GM08714 (cell line): ENCODE measurements around the gene CCL8.

Source experiments
- H3K4me3 ChIP-seq: fragments of 200-500 bp; sonication (Bioruptor generic); 2 replicates; pipeline ENCODE4 v1.5.1; 2014; ENCODE audit warnings: mild to moderate bottlenecking, low read length, inconsistent platforms
- ZNF274 ChIP-seq: IDR thresholded peaks from 2 replicates; pipeline ENCODE4 v1.6.1; 2012; ENCODE audit warnings: mild to moderate bottlenecking, low read depth, low read length

CCL8 gene

DNA sequence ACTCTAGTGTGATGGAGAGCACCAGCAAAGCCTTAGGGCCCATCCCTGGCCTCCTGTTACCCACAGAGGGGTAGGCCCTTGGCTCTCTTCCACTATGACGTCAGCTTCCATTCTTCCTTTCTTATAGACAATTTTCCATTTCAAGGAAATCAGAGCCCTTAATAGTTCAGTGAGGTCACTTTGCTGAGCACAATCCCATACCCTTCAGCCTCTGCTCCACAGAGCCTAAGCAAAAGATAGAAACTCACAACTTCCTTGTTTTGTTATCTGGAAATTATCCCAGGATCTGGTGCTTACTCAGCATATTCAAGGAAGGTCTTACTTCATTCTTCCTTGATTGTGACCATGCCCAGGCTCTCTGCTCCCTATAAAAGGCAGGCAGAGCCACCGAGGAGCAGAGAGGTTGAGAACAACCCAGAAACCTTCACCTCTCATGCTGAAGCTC lies at the start of gene CCL8:
Gene CCL8 (plus strand): TSS at position 397 of the 445 bp plus-strand sequence. CDS start 67 bp downstream, outside the sequence.
- TF ChIP-seq ZNF274: no peak
- no peak within 1 kb of the TSS for H3K4me3 ChIP-seq

- no peak for TF ChIP-seq ZNF274
- H3K4me3 ChIP-seq: no peak within 1 kb of the TSS
Measured at GRCh38 chr17:34269969-34270368, 49.3 kb upstream of the CCL8 start, which contains the start of gene CCL7. CCL7 (plus strand) TSS chr17:34270221; CDS start chr17:34270291, 70 bp downstream.

DNA sequence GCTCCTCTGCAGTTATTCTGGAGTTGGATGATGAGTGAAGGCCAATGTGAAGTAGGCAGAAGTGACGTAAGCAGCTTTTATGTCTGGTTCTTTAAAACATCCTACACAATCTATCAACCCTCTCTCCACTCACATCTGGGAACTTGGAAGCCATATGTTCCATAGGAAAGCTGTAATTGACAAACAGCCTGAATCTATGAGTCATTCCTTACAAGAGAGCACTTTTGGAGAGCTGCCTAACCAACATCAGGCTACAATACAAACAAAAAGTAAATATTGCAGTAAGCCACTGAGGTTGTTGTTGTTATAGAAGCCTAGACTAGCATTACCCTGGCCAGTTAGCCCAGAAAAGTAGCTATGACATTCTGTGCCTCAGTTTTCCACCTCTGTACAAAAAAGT lies 43.4 kb upstream of the CCL8 start:
- TF ChIP-seq ZNF274: no peak
- no peak overlapping the region for H3K4me3 ChIP-seq

DNA sequence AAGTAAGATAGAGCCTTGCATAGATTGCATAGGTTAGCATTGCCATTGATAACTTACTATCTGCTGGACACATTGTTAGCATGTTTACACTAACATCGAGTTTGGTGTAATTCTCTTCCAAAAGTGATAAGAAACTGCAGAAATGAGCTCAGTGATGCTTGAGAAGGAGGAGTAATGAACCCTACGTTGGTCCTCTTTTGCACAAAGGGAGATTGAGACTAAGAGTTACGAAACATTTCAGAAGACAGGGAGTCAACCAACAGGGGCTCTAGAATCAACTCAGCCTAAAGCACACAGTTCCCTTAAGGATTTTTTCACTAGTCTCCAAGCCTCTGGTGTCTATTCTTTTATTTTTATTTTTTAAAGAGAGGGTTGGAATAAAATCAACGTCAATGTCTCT lies 42.4 kb upstream of the CCL8 start:
- TF ChIP-seq ZNF274: no peak

GRCh38 chr17:34283571-34283970 lies 35.7 kb upstream of the CCL8 start:
- TF ChIP-seq ZNF274: no peak
- no peak overlapping the region for H3K4me3 ChIP-seq

More for the DNA sequence above, 42.4 kb upstream of the CCL8 start:
- no peak overlapping the region for H3K4me3 ChIP-seq

DNA sequence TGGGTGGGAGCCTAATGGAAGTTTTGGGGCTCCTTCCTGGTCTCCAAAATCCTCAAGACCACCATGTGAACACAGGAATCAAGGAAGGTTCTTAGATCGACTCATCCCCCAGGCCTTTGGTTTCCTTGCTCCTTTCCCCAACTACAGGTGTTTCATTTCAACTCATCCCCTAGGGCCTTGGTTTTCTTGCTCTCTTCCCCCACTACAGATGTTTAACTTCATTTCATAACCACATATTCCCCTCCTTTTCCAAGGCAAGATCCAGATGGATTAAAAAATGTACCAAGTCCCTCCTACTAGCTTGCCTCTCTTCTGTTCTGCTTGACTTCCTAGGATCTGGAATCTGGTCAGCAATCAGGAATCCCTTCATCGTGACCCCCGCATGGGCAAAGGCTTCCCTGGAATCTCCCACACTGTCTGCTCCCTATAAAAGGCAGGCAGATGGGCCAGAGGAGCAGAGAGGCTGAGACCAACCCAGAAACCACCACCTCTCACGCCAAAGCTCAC lies 33.9 kb upstream of the CCL8 start, which contains the start of gene CCL11:
Gene CCL11 (plus strand): TSS at position 457 of the 507 bp plus-strand sequence. CDS start 67 bp downstream, outside the sequence.
- no peak within 1 kb of the TSS for H3K4me3 ChIP-seq
- no peak for TF ChIP-seq ZNF274

GRCh38 chr17:34287875-34288274 lies 31.4 kb upstream of the CCL8 start:
- no peak for TF ChIP-seq ZNF274
- H3K4me3 ChIP-seq: no peak overlapping the region

DNA sequence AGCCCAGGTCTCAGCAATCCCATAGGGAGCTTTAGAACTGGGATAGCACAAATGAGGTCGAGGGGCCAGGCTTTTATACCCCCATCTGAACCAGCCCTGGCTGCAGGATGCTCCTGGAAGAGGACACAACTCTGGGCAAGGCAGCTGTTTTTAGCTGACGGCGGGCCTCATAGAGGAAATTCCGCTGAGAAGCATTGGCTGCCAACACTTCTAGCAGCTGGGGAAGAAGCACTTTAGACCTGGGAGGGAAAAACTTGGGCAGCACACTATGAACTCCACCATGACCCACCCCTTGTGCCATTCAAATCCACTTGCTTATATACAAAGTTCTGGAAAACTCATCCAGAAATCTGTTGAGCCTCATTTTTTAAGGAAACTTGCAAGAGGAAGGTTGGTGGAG lies 28.6 kb upstream of the CCL8 start:
- TF ChIP-seq ZNF274: no peak
- no peak overlapping the region for H3K4me3 ChIP-seq

GRCh38 chr17:34291721-34292348 lies 27.4 kb upstream of the CCL8 start:
- H3K4me3 ChIP-seq: no peak overlapping the region
- TF ChIP-seq ZNF274: no peak

GRCh38 chr17:34299027-34299426 lies 20.2 kb upstream of the CCL8 start:
- no peak overlapping the region for H3K4me3 ChIP-seq
- TF ChIP-seq ZNF274: no peak

DNA sequence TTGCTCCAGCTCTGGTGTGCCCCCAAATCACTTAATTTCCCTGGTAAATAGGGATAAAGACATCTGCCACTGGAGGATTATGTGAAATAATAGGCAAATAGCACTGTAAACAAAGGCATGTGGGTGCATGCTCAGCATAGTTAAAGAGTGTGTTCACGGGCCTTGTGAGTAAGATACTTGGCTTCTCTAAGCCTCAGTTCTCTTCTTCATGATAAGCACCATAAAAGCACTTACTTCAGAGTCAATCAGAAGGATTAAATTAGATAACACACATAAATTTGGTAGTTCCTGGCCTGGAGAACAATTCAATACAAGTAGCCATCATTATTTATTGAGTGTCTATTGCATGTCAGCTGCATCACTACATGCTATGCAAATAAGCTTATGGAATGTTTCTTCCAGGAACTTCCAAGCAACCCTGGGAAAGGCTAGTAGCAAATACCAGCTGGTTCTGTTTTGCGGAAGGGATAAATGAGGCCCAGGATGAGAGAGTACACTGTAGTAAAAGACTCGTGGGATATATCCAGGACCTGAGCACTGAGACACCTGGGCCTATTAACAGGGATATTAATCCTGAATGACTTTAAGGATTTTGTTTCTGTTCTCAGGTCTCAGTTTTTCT lies 19.2 kb upstream of the CCL8 start:
- no peak for TF ChIP-seq ZNF274
- H3K4me3 ChIP-seq: no peak overlapping the region

- no peak for TF ChIP-seq ZNF274
- H3K4me3 ChIP-seq: no peak overlapping the region
Measured at GRCh38 chr17:34300652-34301370, 18.4 kb upstream of the CCL8 start.

DNA sequence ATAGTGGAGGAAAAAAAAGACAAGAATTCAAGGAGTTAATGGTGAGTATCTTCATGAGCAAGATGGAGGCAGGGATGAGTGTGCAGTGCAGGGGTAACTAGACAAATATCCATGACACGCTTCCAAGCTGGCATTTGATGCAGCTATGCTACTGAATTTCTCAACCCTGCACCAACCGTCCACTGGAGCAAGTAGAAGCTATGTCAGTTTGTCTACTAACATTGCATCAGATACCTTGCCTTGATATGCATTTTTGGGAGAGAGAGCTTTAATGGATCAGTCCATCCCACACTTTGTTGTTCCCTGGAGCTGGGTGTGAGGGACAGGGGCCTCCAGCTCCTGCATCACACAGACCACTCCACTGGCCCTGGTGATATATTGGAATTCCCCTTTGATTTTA lies 17.2 kb upstream of the CCL8 start:
- no peak overlapping the region for H3K4me3 ChIP-seq
- TF ChIP-seq ZNF274: no peak

GRCh38 chr17:34302636-34303035 lies 16.6 kb upstream of the CCL8 start:
- TF ChIP-seq ZNF274: no peak
- H3K4me3 ChIP-seq: no peak overlapping the region
